Smooth muscle cell of the brain vasculature (primary cell): ENCODE measurements around the gene DUSP1.
A peak's percentile ranks its signal among the peaks of the same experiment; 100 is the strongest.

Experiments used
- DNase-seq: peaks from one replicate; pipeline ENCODE4 v3.0.0-alpha.2; 2012; ENCODE audit warnings: low read depth, low spot score

Gene DUSP1

GRCh38 chr5:172777881-172778814, 7.2 kb upstream of the DUSP1 start:
- DNase-seq, result peak; percentile 69

GRCh38 chr5:172776235-172776594, 5.2 kb upstream of the DUSP1 start:
- DNase-seq, result no peak

- DNase-seq, result no peak
Observed at GRCh38 chr5:172775326-172776234, 4.6 kb upstream of the DUSP1 start.

- DNase-seq, result no peak
Observed at GRCh38 chr5:172774561-172775315, 3.7 kb upstream of the DUSP1 start.

GRCh38 chr5:172773481-172774469, 2.8 kb upstream of the DUSP1 start:
- DNase-seq, result no peak

- peak; percentile 85 for DNase-seq
Observed at GRCh38 chr5:172772112-172772906, 1.3 kb upstream of the DUSP1 start.

- DNase-seq, result no peak
Observed at GRCh38 chr5:172771439-172772111, 580 bp upstream of the DUSP1 start.

GRCh38 chr5:172770374-172770674, 671 bp downstream of the DUSP1 start:
- DNase-seq, result no peak

GRCh38 chr5:172769616-172770373, 1.2 kb downstream of the DUSP1 start:
- no peak for DNase-seq

- no peak for DNase-seq
Observed at GRCh38 chr5:172769342-172769615, 1.7 kb downstream of the DUSP1 start.

GRCh38 chr5:172768573-172769341, 2.2 kb downstream of the DUSP1 start:
- no peak for DNase-seq

- DNase-seq, result no peak
Observed at GRCh38 chr5:172768098-172768572, 2.9 kb downstream of the DUSP1 start.

GRCh38 chr5:172766287-172767108, 4.5 kb downstream of the DUSP1 start:
- DNase-seq, result peak; percentile 73

- DNase-seq, result no peak
Observed at GRCh38 chr5:172765766-172766286, 5.2 kb downstream of the DUSP1 start.

- DNase-seq, result peak; percentile 97
Observed at GRCh38 chr5:172764861-172765765, 5.9 kb downstream of the DUSP1 start.

GRCh38 chr5:172763120-172763464, 7.9 kb downstream of the DUSP1 start:
- DNase-seq, result no peak
